OCI-LY7 (cell line): ENCODE measurements around the gene ELOVL6. TPM values are rescaled to one million over a fixed set of nuclear protein-coding genes. Genes with fewer than 3 reads are reported as not detected.

Experiments
- BruUV-seq: library from RNA; stranded (reverse); fragments of 400-500 nt; replicated peaks from 2 replicates; lab custom pipeline; 2021; lab: Mats Ljungman, UMichigan
- CTCF ChIA-PET: fragments of 300-600 bp; sonication (Branson Sonifier 250); formaldehyde crosslinking; loops from one replicate; lab custom pipeline; 2022; ENCODE audit warnings: antibody characterized with exemption; ENCODE audit not compliant: unreplicated experiment; lab: Charles Lee
- POLR2A ChIA-PET: fragments of 300-600 bp; sonication (Branson Sonifier 250); formaldehyde crosslinking; loops from one replicate; lab custom pipeline; 2022; ENCODE audit warnings: antibody characterized with exemption; lab: Charles Lee
- DNase-seq: peaks from one replicate; pipeline ENCODE4 v3.0.0-alpha.2; 2015; ENCODE audit warnings: low spot score
- H2AFZ ChIP-seq: fragments of 200-600 bp; sonication (generic), shearing (Covaris generic); 2 replicates; pipeline ENCODE4 v1.6.1; 2014; ENCODE audit warnings: mild to moderate bottlenecking, antibody characterized with exemption, low read length, moderate library complexity
- H3K27ac ChIP-seq: fragments of 200-600 bp; sonication (generic); 2 replicates; pipeline ENCODE4 v1.5.1; 2014; ENCODE audit warnings: mixed run types, low read depth, mild to moderate bottlenecking, moderate library complexity, low read length, inconsistent platforms; ENCODE audit not compliant: poor library complexity, severe bottlenecking
- H3K36me3 ChIP-seq: fragments of 200-600 bp; sonication (generic); 2 replicates; pipeline ENCODE4 v1.6.1; 2014; ENCODE audit warnings: mild to moderate bottlenecking, antibody characterized with exemption, low read length, moderate library complexity, mixed read lengths; ENCODE audit not compliant: insufficient read depth
- H3K4me1 ChIP-seq: fragments of 200-600 bp; sonication (generic); 2 replicates; pipeline ENCODE4 v1.5.1; 2014; ENCODE audit warnings: mild to moderate bottlenecking, low read length; ENCODE audit not compliant: insufficient read depth, poor library complexity, severe bottlenecking
- H3K4me2 ChIP-seq: fragments of 200-600 bp; sonication (generic); 2 replicates; pipeline ENCODE4 v1.6.1; 2014; ENCODE audit warnings: mild to moderate bottlenecking, low read length
- H3K4me3 ChIP-seq: fragments of 200-600 bp; sonication (generic); 2 replicates; pipeline ENCODE4 v1.5.1; 2014; ENCODE audit warnings: mild to moderate bottlenecking, low read depth, low read length; ENCODE audit not compliant: poor library complexity, severe bottlenecking
- H3K79me2 ChIP-seq: fragments of 200-600 bp; sonication (generic); 2 replicates; pipeline ENCODE4 v1.6.1; 2016; ENCODE audit warnings: low read depth, mild to moderate bottlenecking, low read length, moderate library complexity, mixed read lengths; ENCODE audit not compliant: insufficient read depth
- H3K9me2 ChIP-seq: fragments of 200-600 bp; sonication (generic); 2 replicates; pipeline ENCODE4 v1.6.1; 2016; ENCODE audit warnings: mild to moderate bottlenecking, low read length, mixed read lengths; ENCODE audit not compliant: insufficient read depth
- H3K9me3 ChIP-seq: fragments of 200-600 bp; sonication (generic); 2 replicates; pipeline ENCODE4 v1.6.1; 2014; ENCODE audit warnings: mild to moderate bottlenecking, mixed run types, low read length, mixed read lengths
- H4K20me1 ChIP-seq: fragments of 200-600 bp; sonication (generic); 2 replicates; pipeline ENCODE4 v1.6.1; 2014; ENCODE audit warnings: mild to moderate bottlenecking, antibody characterized with exemption, low read length, moderate library complexity, mixed read lengths; ENCODE audit not compliant: insufficient read depth
- CTCF ChIP-seq: fragments of 200-600 bp; sonication (generic); conservative IDR thresholded peaks from 2 replicates; pipeline ENCODE4 v1.5.1; 2014; ENCODE audit warnings: mild to moderate bottlenecking, antibody characterized with exemption, low read length, moderate library complexity, mixed read lengths
- EZH2phosphoT487 ChIP-seq: fragments of 200-600 bp; sonication (generic); IDR thresholded peaks from 2 replicates; pipeline ENCODE4 v1.6.1; 2018; ENCODE audit warnings: low read depth, borderline replicate concordance, mild to moderate bottlenecking, mixed run types, antibody characterized with exemption, low read length, moderate library complexity, mixed read lengths
- intact Hi-C: fragments of 100-400 bp; cut with micrococcal nuclease; formaldehyde crosslinking; loops from one replicate; pipeline ENCODE4 v1.10.0; 2022; ENCODE audit not compliant: unreplicated experiment
- total RNA-seq, 2 experiments: library from RNA; depleted of rRNA in 1 of 2; stranded (reverse); fragments of >200 nt in 1 of 2; shearing (Covaris generic) in 1 of 2; gene quantifications; 2 replicates each; pipeline ENCODE4 v1.2.3, GENCODE V29; 2014 to 2022

Gene ELOVL6
- total RNA-seq, 2 experiments from 2014 or later = 14.5 to 45.5 TPM

- ChIA-PET POLR2A (interaction anchor here (0.7 to 1.0 kb wide), 3 partner anchors 20 to 31 kb away, joined by 3 to 5 read pairs (median 3); partner anchors contain the start of gene ELOVL6), CTCF (no interaction called here)
- Histone ChIP-seq H3K36me3 (peaks cover 64% of the 10 kb centered on the region), H3K9me2 (no peaks in the 10 kb centered on the region), H3K27ac (no peak overlapping the region), H3K9me3 (no peaks in the 10 kb centered on the region), H3K4me3 (no peak overlapping the region), H3K79me2 (peaks cover 12% of the 10 kb centered on the region; the same call in 1 of the 2 replicates), H3K4me2 (no peak overlapping the region), H2AFZ (no peak overlapping the region), H4K20me1 (no peaks in the 10 kb centered on the region), H3K4me1 (no peaks in the 10 kb centered on the region)
- DNase-seq = no peak
- intact Hi-C loops = no loop called here
- TF ChIP-seq CTCF (no peak), EZH2phosphoT487 (no peak)
- BruUV-seq = no TSS peak
These were observed 22.8 kb downstream of the ELOVL6 start for GRCh38 chr4:110175634-110176033.

DNA sequence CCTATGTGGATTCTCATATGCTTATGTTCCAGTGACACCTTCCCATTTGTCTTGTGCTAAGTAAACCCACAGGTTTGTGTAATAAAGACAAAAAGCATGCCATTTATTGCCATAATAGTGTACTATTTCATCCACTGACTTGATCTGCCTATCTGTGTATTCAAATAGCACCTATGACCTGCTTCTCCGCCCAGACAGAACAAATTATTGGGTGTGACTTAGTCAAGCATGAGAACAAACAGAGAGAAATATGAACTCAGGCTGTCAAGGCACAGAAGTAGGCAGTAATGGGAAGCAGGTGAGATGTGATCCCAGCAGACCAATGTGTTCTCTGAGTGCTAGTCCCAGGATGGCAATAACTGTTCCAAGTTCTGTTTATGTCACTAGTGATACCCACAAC, 25.4 kb downstream of the ELOVL6 start:
- no TSS peak for BruUV-seq
- H3K9me3 ChIP-seq = no peaks in the 10 kb centered on the region
- H3K27ac ChIP-seq = no peak overlapping the region
- H3K4me1 ChIP-seq = no peaks in the 10 kb centered on the region
- H3K9me2 ChIP-seq = no peaks in the 10 kb centered on the region
- no peak overlapping the region for H2AFZ ChIP-seq
- intact Hi-C loops = no loop called here
- peaks cover 57% of the 10 kb centered on the region for H3K36me3 ChIP-seq
- POLR2A ChIA-PET = no interaction called here
- CTCF ChIA-PET = no interaction called here
- no peak for DNase-seq
- H3K4me3 ChIP-seq = no peak overlapping the region
- TF ChIP-seq EZH2phosphoT487 (no peak), CTCF (no peak)
- no peaks in the 10 kb centered on the region for H4K20me1 ChIP-seq
- H3K4me2 ChIP-seq = no peak overlapping the region
- 0 out of 2 replicates have a peak, but pooled peaks cover 2% of the 10 kb centered on the region for H3K79me2 ChIP-seq

GRCh38 chr4:110171971-110172370, 26.4 kb downstream of the ELOVL6 start:
- no peak for TF ChIP-seq CTCF
- no peak for TF ChIP-seq EZH2phosphoT487
- no peak overlapping the region for H2AFZ ChIP-seq
- intact Hi-C loops = no loop called here
- POLR2A ChIA-PET = interaction anchor here (2.1 kb wide), 1 partner anchor 19 kb away, joined by 6 read pairs; no protein-coding TSS in a partner anchor
- no TSS peak for BruUV-seq
- no peaks in the 10 kb centered on the region for H3K9me3 ChIP-seq
- no peak overlapping the region for H3K4me3 ChIP-seq
- no peak for DNase-seq
- no peaks in the 10 kb centered on the region for H4K20me1 ChIP-seq
- CTCF ChIA-PET = no interaction called here
- H3K27ac ChIP-seq = no peak overlapping the region
- H3K9me2 ChIP-seq = no peaks in the 10 kb centered on the region
- H3K4me2 ChIP-seq = no peak overlapping the region
- peaks cover 48% of the 10 kb centered on the region for H3K36me3 ChIP-seq
- H3K4me1 ChIP-seq = no peaks in the 10 kb centered on the region
- H3K79me2 ChIP-seq = no peaks in the 10 kb centered on the region
